AG09309 (cell line): Measurements from ENCODE around the gene HOXC11.

Source experiments
- DNase-seq: peaks from one replicate; pipeline ENCODE4 v3.0.0-alpha.2; 2010; ENCODE audit warnings: low read depth
- H3K4me3 ChIP-seq: 2 replicates; pipeline ENCODE4 v1.5.1; 2011; ENCODE audit warnings: mild to moderate bottlenecking, low read depth, low read length, moderate library complexity; ENCODE audit not compliant: control insufficient read depth
- CTCF ChIP-seq: IDR thresholded peaks from 2 replicates; pipeline ENCODE4 v1.5.1; 2011; ENCODE audit warnings: mild to moderate bottlenecking, low read depth, low read length, inconsistent platforms; ENCODE audit not compliant: insufficient read depth, control insufficient read depth; ENCODE audit errors: missing control alignments

The HOXC11 gene

GRCh38 chr12:53987787-53988230 lies 14.9 kb downstream of the HOXC11 start:
- DNase-seq, result no peak
- no peak for TF ChIP-seq CTCF
- H3K4me3 ChIP-seq, result peak overlapping the region; percentile 64

- TF ChIP-seq CTCF, result no peak
- DNase-seq, result no peak
- H3K4me3 ChIP-seq, result no peak overlapping the region
These were observed 15.8 kb downstream of the HOXC11 start for GRCh38 chr12:53988541-53989226.

GRCh38 chr12:53989227-53990113 lies 16.5 kb downstream of the HOXC11 start:
- DNase-seq, result no peak
- TF ChIP-seq CTCF, result peak; percentile 59
- H3K4me3 ChIP-seq, result peak overlapping the region; percentile 32

GRCh38 chr12:53990311-53991076 lies 17.6 kb downstream of the HOXC11 start:
- TF ChIP-seq CTCF, result no peak
- DNase-seq, result no peak
- peak overlapping the region; percentile 25 for H3K4me3 ChIP-seq

GRCh38 chr12:53991077-53991460 lies 18.1 kb downstream of the HOXC11 start:
- DNase-seq, result no peak
- TF ChIP-seq CTCF, result no peak
- peak overlapping the region; percentile 25 for H3K4me3 ChIP-seq

- no peak overlapping the region for H3K4me3 ChIP-seq
- TF ChIP-seq CTCF, result no peak
- no peak for DNase-seq
These were observed 19.5 kb downstream of the HOXC11 start for GRCh38 chr12:53992377-53992889.
